ENCODE data around the gene RAP1GAP2.

Gene RAP1GAP2

DNA sequence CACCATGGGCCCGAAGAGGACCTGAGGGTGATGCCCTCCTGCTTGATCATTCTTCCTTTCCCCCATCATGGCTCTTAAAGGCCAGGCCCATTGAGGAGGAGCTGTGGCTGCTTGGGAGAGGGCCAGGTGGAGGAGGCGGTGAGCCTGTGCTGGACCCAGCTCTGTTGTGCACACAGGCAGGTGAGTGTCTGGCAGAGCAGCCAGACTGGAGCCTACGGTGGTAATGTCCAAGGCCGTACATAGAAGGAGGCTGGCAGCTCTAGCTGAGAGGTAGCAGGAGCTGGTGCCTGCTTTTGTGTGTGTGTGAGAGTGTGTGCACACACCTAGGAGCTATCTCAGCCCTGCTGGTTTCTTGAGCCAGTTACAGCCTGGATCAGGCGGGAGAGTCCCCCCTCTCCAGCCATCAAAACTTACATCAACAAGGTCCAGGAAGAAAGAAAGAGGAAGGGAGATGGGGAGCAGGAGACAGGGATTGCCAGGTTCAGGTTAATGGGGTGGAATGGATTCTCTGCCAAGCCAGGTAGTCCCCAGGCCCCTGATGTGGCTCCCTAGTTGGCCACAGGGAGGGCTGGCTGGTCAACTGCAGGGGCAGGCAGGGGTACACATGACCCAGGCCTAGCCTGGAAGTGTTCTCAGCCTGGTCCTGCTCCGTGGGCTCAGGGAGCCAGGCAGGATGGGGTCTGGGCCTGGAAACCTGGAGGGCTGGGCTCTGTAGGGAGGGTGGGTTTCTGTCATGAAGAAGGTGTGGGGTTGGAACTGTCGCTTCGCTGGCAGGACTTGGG is 107.1 kb downstream of the RAP1GAP2 start:
- Histone ChIP-seq H3K27ac (no peak overlapping the region), H3K4me3 (no peak overlapping the region)
- no peak for TF ChIP-seq CTCF (IDR thresholded peaks at IDR 0.05)
- DNase-seq (ENCODE audit: low spot score): no peak

DNA sequence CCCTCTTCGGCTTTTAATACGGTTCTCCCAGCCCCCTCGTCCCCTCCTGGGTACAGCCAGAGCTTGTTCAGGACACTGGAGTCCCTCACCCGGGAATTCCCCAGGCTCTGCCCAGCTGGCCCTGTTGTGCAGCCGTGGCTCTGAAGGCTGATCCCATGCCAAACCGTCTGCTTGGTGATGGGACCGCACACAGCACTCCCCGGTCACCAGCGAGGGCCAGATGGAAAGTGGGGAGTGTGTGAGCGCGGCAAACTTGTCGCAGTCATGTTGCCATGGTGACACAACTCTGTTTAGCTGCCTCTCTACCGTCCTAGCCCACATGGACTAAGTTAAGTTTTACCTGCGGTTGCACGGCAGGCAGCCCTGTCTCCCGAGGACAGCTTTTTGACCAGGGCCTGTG is 107.9 kb downstream of the RAP1GAP2 start:
- no peak overlapping the region for H3K4me3 ChIP-seq
- no peak overlapping the region for H3K27ac ChIP-seq
- DNase-seq (ENCODE audit: low spot score): no peak
- no peak for TF ChIP-seq CTCF (IDR thresholded peaks at IDR 0.05)

DNA sequence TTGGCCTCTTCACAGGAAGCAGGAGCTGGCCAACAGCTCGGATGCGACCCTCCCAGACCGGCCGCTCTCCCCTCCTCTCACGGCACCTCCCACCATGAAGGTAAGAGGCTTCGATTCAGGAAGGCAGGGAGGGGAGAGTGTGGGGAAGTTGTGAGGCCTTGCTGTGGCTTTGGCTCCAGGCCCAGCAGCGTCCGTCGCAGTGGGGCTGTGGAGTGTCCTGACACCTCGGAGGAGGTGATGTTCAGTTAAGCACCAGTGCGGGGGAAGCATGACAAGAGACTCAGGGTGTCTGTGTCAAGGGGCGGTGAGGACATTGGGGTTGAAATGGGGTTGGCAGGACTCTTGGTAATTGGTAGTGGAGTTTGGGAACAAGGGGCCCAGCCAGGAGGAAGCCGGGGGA is 109.0 kb downstream of the RAP1GAP2 start:
- no peak for TF ChIP-seq CTCF (IDR thresholded peaks at IDR 0.05)
- Histone ChIP-seq H3K27ac (no peak overlapping the region), H3K4me3 (no peak overlapping the region)
- DNase-seq (ENCODE audit: low spot score): no peak

GRCh38 chr17:2905696-2906501 is 109.7 kb downstream of the RAP1GAP2 start:
- no peak overlapping the region for H3K4me3 ChIP-seq
- DNase-seq (ENCODE audit: low spot score): no peak
- H3K27ac ChIP-seq: no peak overlapping the region
- TF ChIP-seq CTCF (IDR thresholded peaks at IDR 0.05): no peak

DNA sequence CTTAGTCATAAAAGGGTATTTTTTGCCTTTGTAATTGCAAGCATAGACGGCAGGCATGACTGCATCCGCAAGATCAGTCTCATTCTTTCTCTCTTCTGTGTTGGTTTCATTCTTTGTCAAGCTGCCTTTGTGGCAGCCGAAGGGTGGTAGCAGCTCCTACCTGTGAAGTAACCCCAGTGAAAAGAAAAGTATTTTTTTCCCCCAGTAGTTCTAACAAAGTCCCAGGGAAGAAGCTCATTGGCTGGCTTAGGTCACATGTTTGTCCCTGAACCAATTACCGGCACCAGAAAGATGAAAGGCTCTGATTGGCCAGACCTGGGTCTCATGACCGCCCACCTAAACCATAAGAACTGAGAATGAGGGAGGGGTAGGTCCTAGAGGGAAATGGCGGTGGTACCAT is 110.7 kb downstream of the RAP1GAP2 start:
- no peak overlapping the region for H3K4me3 ChIP-seq
- no peak for TF ChIP-seq CTCF (IDR thresholded peaks at IDR 0.05)
- DNase-seq (ENCODE audit: low spot score): no peak

DNA sequence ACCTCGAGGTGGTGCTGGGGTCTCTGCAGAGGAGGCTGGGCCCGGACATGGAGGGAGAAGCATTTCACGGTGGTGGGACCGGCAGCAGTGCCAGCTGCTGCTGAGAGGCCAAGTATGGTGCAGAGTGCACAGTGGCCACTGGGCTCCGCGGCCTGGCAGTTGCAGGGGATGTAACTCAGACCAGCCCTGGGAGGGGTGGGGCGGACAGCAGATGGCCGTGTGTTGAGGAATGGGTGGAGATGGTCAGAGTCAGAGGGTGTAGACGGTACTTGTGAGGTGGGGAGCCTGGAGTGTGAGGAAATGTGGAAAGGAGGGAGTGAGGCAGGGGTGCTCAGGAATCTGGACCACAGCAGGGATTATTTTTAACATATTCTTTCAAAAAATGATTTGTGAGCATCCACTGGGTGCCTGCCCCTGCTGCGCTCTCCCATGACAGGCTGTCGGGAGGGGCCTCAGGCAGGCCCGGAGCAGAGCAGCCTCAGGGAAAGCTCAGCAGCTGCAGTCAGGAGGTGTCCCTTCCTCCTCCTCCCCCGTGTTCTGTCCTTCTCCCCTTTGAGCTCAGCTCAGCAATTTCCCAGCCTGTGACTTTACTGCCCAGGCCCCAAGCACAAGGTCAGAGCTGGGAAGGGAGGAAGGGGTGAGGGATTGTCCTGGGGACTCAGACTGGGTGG is 113.1 kb downstream of the RAP1GAP2 start:
- no peak overlapping the region for H3K4me3 ChIP-seq
- DNase-seq (ENCODE audit: low spot score): no peak
- H3K27ac ChIP-seq: no peak overlapping the region

More for the DNA sequence above, 110.7 kb downstream of the RAP1GAP2 start:
- H3K27ac ChIP-seq: no peak overlapping the region

More for the DNA sequence above, 113.1 kb downstream of the RAP1GAP2 start:
- no peak for TF ChIP-seq CTCF (IDR thresholded peaks at IDR 0.05)

All from coronary artery (tissue), 2 donors.